Neural crest cell (in vitro differentiated cells): ENCODE results near the gene OSBP2. TPM values are rescaled to one million over a fixed set of nuclear protein-coding genes. Genes with fewer than 3 reads are reported as not detected.

Source experiments
- DNase-seq: peaks from one replicate; pipeline ENCODE4 v3.0.0; 2021; ENCODE audit warnings: low read depth, mixed read lengths, low spot score
- H3K27ac Mint-ChIP-seq: one replicate; pipeline ENCODE4 v1.8.0; 2021; ENCODE audit warnings: mild to moderate bottlenecking, mixed read lengths; ENCODE audit not compliant: unreplicated experiment
- H3K27me3 Mint-ChIP-seq: 2 replicates; pipeline ENCODE4 v1.8.0; 2021; ENCODE audit warnings: low read depth, mild to moderate bottlenecking, mixed read lengths
- H3K36me3 Mint-ChIP-seq: 2 replicates; pipeline ENCODE4 v1.8.0; 2021; ENCODE audit warnings: low read depth, mild to moderate bottlenecking, mixed read lengths
- H3K4me1 Mint-ChIP-seq: 2 replicates; pipeline ENCODE4 v1.8.0; 2021; ENCODE audit warnings: mixed read lengths
- H3K4me3 Mint-ChIP-seq: one replicate; pipeline ENCODE4 v1.8.0; 2021; ENCODE audit warnings: mild to moderate bottlenecking, mixed read lengths
- H3K9me3 Mint-ChIP-seq: 2 replicates; pipeline ENCODE4 v1.8.0; 2021; ENCODE audit warnings: mixed read lengths
- total RNA-seq: library from RNA; stranded (reverse); gene quantifications from 2 replicates; pipeline ENCODE4 v1.2.1, GENCODE V29; 2021
- TF ChIP-seq, protein P1 (sequence below): fragments of 200-600 bp; sonication (generic); conservative IDR thresholded peaks from 2 replicates; pipeline ENCODE4 v1.5.0; 2021; ENCODE audit warnings: antibody characterized with exemption, mild to moderate bottlenecking

Gene OSBP2
- total RNA-seq, 1 donor from 2014 or later, result 2.8 TPM

DNA sequence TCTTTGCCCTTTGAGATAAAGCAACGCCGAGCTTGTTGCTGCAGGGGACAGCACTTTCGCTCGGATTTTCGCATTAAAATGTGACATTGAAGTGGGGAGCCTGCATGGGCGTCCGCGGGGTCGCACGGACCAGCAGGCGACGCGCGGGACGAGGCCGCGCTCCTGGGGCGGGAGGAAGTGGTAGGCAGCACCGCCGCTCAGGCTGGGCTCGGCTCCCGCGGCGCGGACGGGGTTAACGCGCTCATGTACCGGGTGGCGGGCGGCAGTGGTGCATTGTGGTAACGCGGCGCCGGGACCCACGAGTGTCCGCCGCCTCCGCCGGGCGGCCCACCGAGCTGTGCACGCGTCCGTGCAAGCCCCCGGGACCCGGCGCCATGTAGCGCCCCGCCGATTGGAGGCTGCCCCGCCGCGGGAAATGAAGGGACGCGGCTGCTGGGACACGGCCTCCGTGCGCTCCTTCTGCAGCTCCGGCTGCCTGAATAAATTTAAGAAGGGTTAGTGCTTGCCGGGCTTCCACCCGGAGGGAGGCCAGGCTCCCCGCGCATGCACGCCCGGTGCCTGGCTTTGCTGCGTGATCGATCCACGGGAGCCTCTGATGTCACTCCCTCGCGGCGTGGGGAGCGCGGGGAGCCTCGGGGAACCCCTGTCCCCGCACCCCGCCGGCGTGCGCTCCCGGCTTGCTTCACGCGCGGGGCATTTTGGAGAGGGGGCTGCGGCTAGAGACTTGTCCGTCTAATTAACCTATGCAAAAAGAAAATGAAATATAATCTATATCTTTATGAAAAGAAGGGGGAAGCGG, 127.7 kb downstream of the OSBP2 start:
- Mint-ChIP-seq H3K27me3 (peaks cover 74% of the 10 kb centered on the region), H3K9me3 (no peaks in the 10 kb centered on the region), H3K4me3 (peak overlapping the region; percentile 71), H3K27ac (no peak overlapping the region), H3K4me1 (peaks cover 6% of the 10 kb centered on the region), H3K36me3 (no peaks in the 10 kb centered on the region)
- peak; percentile 16 for DNase-seq
- TF ChIP-seq, protein P1, sequence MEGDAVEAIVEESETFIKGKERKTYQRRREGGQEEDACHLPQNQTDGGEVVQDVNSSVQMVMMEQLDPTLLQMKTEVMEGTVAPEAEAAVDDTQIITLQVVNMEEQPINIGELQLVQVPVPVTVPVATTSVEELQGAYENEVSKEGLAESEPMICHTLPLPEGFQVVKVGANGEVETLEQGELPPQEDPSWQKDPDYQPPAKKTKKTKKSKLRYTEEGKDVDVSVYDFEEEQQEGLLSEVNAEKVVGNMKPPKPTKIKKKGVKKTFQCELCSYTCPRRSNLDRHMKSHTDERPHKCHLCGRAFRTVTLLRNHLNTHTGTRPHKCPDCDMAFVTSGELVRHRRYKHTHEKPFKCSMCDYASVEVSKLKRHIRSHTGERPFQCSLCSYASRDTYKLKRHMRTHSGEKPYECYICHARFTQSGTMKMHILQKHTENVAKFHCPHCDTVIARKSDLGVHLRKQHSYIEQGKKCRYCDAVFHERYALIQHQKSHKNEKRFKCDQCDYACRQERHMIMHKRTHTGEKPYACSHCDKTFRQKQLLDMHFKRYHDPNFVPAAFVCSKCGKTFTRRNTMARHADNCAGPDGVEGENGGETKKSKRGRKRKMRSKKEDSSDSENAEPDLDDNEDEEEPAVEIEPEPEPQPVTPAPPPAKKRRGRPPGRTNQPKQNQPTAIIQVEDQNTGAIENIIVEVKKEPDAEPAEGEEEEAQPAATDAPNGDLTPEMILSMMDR, result peak; percentile 37

DNA sequence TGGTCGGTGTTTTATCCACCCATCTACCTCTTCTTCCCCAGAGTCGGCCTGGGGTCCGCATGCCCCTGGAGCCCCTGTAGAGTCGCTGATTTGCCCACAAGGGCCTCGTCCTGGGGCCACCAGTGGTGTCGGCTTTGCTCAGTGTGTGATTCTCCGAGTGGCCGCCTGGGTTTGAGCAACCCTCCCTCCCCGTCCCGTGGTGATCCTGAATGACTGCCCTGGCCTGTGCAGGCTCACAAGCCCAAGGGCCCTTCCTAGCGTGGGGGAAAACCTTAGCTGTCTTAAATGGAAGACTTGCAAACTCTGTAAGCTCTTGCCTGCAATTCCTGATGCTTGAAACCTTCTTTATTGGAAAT, 128.3 kb downstream of the OSBP2 start:
- no peak overlapping the region for H3K27ac Mint-ChIP-seq
- no peak for DNase-seq
- H3K4me3 Mint-ChIP-seq, result peak overlapping the region; percentile 71
- no peaks in the 10 kb centered on the region for H3K9me3 Mint-ChIP-seq
- H3K27me3 Mint-ChIP-seq, result peaks cover 73% of the 10 kb centered on the region
- no peaks in the 10 kb centered on the region for H3K36me3 Mint-ChIP-seq
- H3K4me1 Mint-ChIP-seq, result peaks cover 6% of the 10 kb centered on the region
- TF ChIP-seq, protein P1, result peak; percentile 16

DNA sequence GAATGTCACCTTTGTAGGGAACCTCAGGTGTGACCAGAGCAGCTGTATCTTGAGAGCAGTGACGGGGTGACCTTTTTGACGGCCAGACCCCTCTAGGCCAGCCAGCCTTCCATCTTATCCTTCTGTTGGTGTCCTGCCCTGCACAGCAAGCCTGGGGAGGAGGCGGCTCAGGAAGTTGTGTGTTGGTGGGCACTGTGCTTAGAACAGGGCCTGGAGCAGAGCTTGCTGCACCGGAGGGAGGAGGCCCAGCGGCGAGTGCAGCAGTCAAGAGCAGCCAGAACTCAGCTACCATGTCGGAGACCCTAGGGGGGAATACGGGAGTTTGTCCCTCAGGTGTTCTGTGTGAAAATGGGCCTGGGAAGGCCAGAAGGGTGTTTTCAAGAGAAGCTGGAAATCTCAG, 129.4 kb downstream of the OSBP2 start:
- Mint-ChIP-seq H3K27ac (no peak overlapping the region), H3K36me3 (no peaks in the 10 kb centered on the region), H3K4me1 (peaks cover 6% of the 10 kb centered on the region), H3K9me3 (no peaks in the 10 kb centered on the region), H3K27me3 (peaks cover 72% of the 10 kb centered on the region), H3K4me3 (peak overlapping the region; percentile 5)
- DNase-seq, result no peak
- TF ChIP-seq, protein P1, result no peak

DNA sequence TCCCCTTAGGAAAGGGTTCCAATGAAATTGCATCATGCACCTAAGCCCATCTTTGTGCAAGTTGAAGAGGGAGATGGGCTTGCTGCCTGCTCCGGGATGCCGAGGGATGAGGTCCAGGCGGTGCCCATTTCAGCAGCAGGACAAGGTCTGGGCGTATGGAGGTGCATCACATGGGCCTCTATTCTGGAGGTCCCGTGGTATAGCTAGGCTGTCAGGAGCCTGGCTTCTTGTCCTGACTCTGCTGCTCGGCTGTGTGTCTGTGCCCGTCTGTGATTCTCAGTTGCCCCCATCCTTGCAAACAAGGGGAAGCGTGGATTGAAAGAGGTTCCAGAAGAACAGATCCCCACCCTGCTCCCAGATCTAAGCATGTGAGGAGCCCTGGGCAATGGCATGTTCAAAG, 130.0 kb downstream of the OSBP2 start:
- TF ChIP-seq, protein P1, result no peak
- Mint-ChIP-seq H3K27ac (no peak overlapping the region), H3K4me3 (no peak overlapping the region), H3K36me3 (no peaks in the 10 kb centered on the region), H3K27me3 (peaks cover 67% of the 10 kb centered on the region), H3K9me3 (no peaks in the 10 kb centered on the region), H3K4me1 (peaks cover 6% of the 10 kb centered on the region)
- no peak for DNase-seq

DNA sequence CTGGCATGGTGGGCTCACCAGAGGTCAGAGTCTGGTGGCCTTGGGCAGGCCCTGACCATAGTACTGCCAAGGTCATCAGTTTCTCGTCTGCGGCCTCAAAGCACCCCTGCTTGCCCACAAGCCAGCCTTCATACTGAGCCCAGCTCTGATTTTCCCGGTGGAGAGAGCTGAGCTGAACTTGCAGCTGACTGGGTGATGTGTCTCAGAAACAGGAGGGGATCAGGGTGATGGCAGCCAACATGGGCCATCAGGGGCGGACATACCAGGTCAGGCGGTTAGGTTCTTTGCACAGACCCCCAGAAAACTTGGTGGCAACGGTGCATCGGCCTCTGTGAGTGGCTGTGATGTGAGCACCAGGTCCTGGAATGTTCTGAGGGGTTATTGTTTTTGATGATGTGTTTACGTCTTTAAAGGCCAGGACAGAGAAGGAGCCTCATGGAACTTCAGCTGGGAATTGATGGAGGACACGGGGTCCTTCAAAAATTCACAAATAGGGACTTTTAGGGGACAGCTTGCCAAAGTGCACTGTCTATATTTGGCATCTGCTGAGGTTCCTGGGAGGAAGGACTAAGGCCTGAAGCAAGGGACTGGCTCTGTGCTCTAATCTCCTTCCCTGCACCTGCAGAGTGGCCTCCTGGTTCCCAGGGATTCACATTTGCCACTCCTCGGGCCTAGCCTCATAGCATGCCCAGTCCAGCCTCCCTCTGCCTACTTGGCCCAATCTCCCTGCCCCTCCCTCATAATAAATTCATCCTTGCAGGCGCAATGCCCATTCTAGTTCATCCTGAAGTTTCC, 131.2 kb downstream of the OSBP2 start:
- Mint-ChIP-seq H3K27me3 (peaks cover 62% of the 10 kb centered on the region), H3K36me3 (no peaks in the 10 kb centered on the region), H3K4me3 (no peak overlapping the region), H3K27ac (no peak overlapping the region), H3K9me3 (no peaks in the 10 kb centered on the region), H3K4me1 (peaks cover 6% of the 10 kb centered on the region)
- TF ChIP-seq, protein P1, result no peak
- no peak for DNase-seq
